ENCODE data around the gene ZEB2. TPM values are rescaled to one million over a fixed set of nuclear protein-coding genes. Genes with fewer than 3 reads are reported as not detected.
A peak's percentile ranks its signal among the peaks of the same experiment; 100 is the strongest.

Gene ZEB2
- total RNA-seq, 1 donor from 2014 or later, result 95.4 TPM

- Mint-ChIP-seq H3K36me3 (ENCODE audit: low read depth) (peaks cover 2% of the 10 kb centered on the region), H3K4me1 (ENCODE audit: low read depth) (peaks cover 18% of the 10 kb centered on the region), H3K9me3 (ENCODE audit: low read depth) (no peaks in the 10 kb centered on the region), H3K4me3 (ENCODE audit: unreplicated experiment) (no peak overlapping the region), H3K27me3 (ENCODE audit: low read depth) (no peaks in the 10 kb centered on the region), H3K27ac (ENCODE audit: unreplicated experiment) (no peak overlapping the region)
- DNase-seq (ENCODE audit: low spot score), result no peak
- no peak for TF ChIP-seq CTCF (IDR thresholded peaks at IDR 0.05)
Measured at GRCh38 chr2:144472046-144472412, 47.9 kb downstream of the ZEB2 start.

- no peak for DNase-seq (ENCODE audit: low spot score)
- no peaks in the 10 kb centered on the region for H3K27me3 Mint-ChIP-seq (ENCODE audit: low read depth)
- no peak for TF ChIP-seq CTCF (IDR thresholded peaks at IDR 0.05)
- peaks cover 12% of the 10 kb centered on the region for H3K4me1 Mint-ChIP-seq (ENCODE audit: low read depth)
- H3K4me3 Mint-ChIP-seq (ENCODE audit: unreplicated experiment), result no peak overlapping the region
- H3K36me3 Mint-ChIP-seq (ENCODE audit: low read depth), result peaks cover 2% of the 10 kb centered on the region
- no peak overlapping the region for H3K27ac Mint-ChIP-seq (ENCODE audit: unreplicated experiment)
- H3K9me3 Mint-ChIP-seq (ENCODE audit: low read depth), result no peaks in the 10 kb centered on the region
Measured at GRCh38 chr2:144471305-144472045, 48.4 kb downstream of the ZEB2 start.

- DNase-seq (ENCODE audit: low spot score), result no peak
- Mint-ChIP-seq H3K4me3 (ENCODE audit: unreplicated experiment) (no peak overlapping the region), H3K36me3 (ENCODE audit: low read depth) (peaks cover 2% of the 10 kb centered on the region), H3K27me3 (ENCODE audit: low read depth) (no peaks in the 10 kb centered on the region), H3K4me1 (ENCODE audit: low read depth) (peaks cover 7% of the 10 kb centered on the region), H3K9me3 (ENCODE audit: low read depth) (no peaks in the 10 kb centered on the region), H3K27ac (ENCODE audit: unreplicated experiment) (peak overlapping the region; percentile 52)
- TF ChIP-seq CTCF (IDR thresholded peaks at IDR 0.05), result no peak
Measured at GRCh38 chr2:144470816-144471215, 49.1 kb downstream of the ZEB2 start.

- H3K9me3 Mint-ChIP-seq (ENCODE audit: low read depth), result no peaks in the 10 kb centered on the region
- peak overlapping the region; percentile 14 for H3K27ac Mint-ChIP-seq (ENCODE audit: unreplicated experiment)
- H3K27me3 Mint-ChIP-seq (ENCODE audit: low read depth), result no peaks in the 10 kb centered on the region
- H3K36me3 Mint-ChIP-seq (ENCODE audit: low read depth), result peaks cover 2% of the 10 kb centered on the region
- H3K4me1 Mint-ChIP-seq (ENCODE audit: low read depth), result peaks cover 7% of the 10 kb centered on the region
- no peak overlapping the region for H3K4me3 Mint-ChIP-seq (ENCODE audit: unreplicated experiment)
- no peak for DNase-seq (ENCODE audit: low spot score)
- TF ChIP-seq CTCF (IDR thresholded peaks at IDR 0.05), result no peak
Measured at GRCh38 chr2:144470334-144470733, 49.6 kb downstream of the ZEB2 start.

GRCh38 chr2:144469798-144470197, 50.1 kb downstream of the ZEB2 start:
- TF ChIP-seq CTCF (IDR thresholded peaks at IDR 0.05), result no peak
- DNase-seq (ENCODE audit: low spot score), result no peak
- H3K36me3 Mint-ChIP-seq (ENCODE audit: low read depth), result peaks cover 2% of the 10 kb centered on the region
- H3K4me1 Mint-ChIP-seq (ENCODE audit: low read depth), result peaks cover 7% of the 10 kb centered on the region
- H3K27ac Mint-ChIP-seq (ENCODE audit: unreplicated experiment), result peak overlapping the region; percentile 14
- H3K27me3 Mint-ChIP-seq (ENCODE audit: low read depth), result no peaks in the 10 kb centered on the region
- H3K9me3 Mint-ChIP-seq (ENCODE audit: low read depth), result no peaks in the 10 kb centered on the region
- H3K4me3 Mint-ChIP-seq (ENCODE audit: unreplicated experiment), result no peak overlapping the region
